GM08714 (cell line): ENCODE results near the gene ZC3H12D.

ENCODE experiments used
- H3K4me3 ChIP-seq: fragments of 200-500 bp; sonication (Bioruptor generic); 2 replicates; pipeline ENCODE4 v1.5.1; 2014; ENCODE audit warnings: mild to moderate bottlenecking, low read length, inconsistent platforms
- ZNF274 ChIP-seq: IDR thresholded peaks from 2 replicates; pipeline ENCODE4 v1.6.1; 2012; ENCODE audit warnings: mild to moderate bottlenecking, low read depth, low read length

Gene ZC3H12D

GRCh38 chr6:149457316-149457884 is 27.4 kb downstream of the ZC3H12D start:
- no peak for TF ChIP-seq ZNF274

GRCh38 chr6:149456311-149457021 is 28.3 kb downstream of the ZC3H12D start:
- no peak for TF ChIP-seq ZNF274
- H3K4me3 ChIP-seq = no peak overlapping the region

More at GRCh38 chr6:149457316-149457884, 27.4 kb downstream of the ZC3H12D start:
- no peak overlapping the region for H3K4me3 ChIP-seq

GRCh38 chr6:149455031-149455732 is 29.6 kb downstream of the ZC3H12D start:
- TF ChIP-seq ZNF274 = no peak
- no peak overlapping the region for H3K4me3 ChIP-seq

- H3K4me3 ChIP-seq = no peak overlapping the region
- no peak for TF ChIP-seq ZNF274
Observed at GRCh38 chr6:149454346-149454848, 30.4 kb downstream of the ZC3H12D start.

GRCh38 chr6:149453597-149454345 is 31.0 kb downstream of the ZC3H12D start:
- H3K4me3 ChIP-seq = no peak overlapping the region
- TF ChIP-seq ZNF274 = no peak

- TF ChIP-seq ZNF274 = no peak
- no peak overlapping the region for H3K4me3 ChIP-seq
Observed at GRCh38 chr6:149452037-149452939, 32.5 kb downstream of the ZC3H12D start.

- no peak overlapping the region for H3K4me3 ChIP-seq
- no peak for TF ChIP-seq ZNF274
Observed at GRCh38 chr6:149451376-149452036, 33.3 kb downstream of the ZC3H12D start.

GRCh38 chr6:149450679-149451375 is 34.0 kb downstream of the ZC3H12D start:
- TF ChIP-seq ZNF274 = no peak
- H3K4me3 ChIP-seq = no peak overlapping the region

- no peak for TF ChIP-seq ZNF274
- no peak overlapping the region for H3K4me3 ChIP-seq
Observed at GRCh38 chr6:149449831-149450678, 34.8 kb downstream of the ZC3H12D start.

GRCh38 chr6:149448821-149449453 is 35.9 kb downstream of the ZC3H12D start:
- no peak for TF ChIP-seq ZNF274

GRCh38 chr6:149446791-149447376 is 37.9 kb downstream of the ZC3H12D start:
- TF ChIP-seq ZNF274 = no peak
- no peak overlapping the region for H3K4me3 ChIP-seq

More at GRCh38 chr6:149448821-149449453, 35.9 kb downstream of the ZC3H12D start:
- H3K4me3 ChIP-seq = no peak overlapping the region
